HG02970 (cell line): ENCODE measurements around the gene USP9X.
"Not testable (repeated sequence)": the region's sequence is repeated elsewhere in the genome, so short reads cannot be mapped to it uniquely, and the experiment has no call there.

Experiments used
- ATAC-seq: cut with Tn5 transposase; IDR thresholded peaks from one replicate; pipeline ENCODE4 v1.9.1; 2021; ENCODE audit warnings: mild to moderate bottlenecking, moderate library complexity, moderate number of reproducible peaks; ENCODE audit not compliant: unreplicated experiment, low FRiP score

The USP9X gene

DNA sequence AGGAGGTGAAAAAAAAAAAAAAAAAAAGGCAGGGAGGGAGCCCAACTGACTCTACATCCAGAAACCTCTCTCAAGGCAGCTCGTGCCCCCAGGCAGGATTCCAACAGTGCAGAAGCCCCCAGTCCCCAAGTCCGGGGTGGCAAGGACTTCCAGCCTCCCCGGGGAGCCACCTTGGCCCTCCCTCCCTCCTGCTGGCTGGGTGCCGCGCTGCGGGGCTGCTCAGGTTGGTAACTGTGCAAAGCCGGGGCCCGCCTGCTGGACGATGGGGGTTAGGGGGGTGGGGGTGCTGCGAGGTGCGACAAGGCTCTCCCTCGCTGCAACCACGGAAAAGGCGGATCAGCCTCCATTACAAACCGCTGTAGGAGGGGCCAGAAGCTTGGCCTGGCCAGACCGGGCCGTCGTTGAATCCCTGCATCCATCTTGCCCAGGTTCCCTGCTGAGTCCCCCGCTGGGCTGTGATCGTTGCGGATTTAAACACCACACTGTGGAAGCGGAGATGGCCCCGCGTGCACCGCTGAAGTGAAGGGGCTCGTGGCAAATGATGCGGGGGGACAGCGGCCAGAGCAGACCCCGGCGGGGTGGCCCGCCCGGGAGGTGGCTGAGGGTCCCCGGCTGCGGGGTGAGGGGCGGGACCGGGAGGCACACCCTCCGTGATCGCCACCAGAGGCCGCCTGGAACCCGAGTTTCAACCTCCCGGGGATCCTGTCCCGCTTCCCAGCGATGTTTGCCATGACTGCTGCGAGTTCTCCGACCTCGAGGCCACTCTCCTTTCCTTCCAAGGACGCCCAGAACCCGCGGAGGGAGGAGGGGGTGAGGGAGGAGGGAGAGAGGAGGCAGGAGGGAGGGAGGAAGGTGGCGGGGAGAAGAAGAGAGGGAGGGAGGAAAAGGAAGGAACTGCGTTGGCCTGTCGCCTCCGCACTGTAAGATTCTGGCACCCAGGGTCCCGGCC is 190.7 kb downstream of the USP9X start:
- no peak for ATAC-seq

DNA sequence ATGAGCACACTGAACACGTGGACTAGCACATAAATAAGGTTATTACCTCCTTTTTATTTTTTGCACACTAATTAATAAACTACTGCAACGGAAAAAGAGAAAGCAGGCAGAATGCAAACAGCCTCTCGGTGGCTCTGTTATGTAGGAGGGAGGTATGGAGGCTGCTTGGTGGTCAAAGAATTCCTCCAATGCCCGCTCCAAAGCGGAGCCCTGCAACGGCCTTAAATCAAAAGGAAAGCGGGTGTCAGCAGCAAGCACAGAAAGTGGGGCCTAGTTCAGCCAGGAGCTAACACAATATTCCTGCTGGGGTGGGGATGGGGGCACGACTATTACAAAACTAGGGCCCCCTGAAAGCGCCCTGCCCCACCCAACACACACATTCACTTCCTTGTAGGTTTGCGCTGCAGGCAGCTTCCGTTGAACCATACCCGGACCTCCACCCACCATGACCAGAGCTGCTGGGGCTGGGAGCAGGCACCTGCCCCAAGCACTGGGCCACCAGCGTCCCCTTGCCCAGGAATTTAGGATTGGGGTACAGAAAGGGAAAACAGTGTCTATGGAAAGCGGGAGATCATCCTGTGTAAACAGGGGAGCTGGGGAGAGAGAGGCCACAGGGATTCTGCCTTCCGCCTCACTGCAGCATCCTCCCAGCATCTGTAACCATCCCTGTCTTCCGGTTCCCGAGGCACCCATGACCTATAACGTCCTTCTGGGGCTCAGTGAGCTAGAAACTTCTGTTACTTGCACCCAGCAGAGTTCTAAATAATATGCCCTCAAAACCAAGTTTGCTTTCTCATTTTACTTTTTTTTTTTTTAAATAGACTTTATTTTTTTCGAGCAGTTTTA is 191.6 kb downstream of the USP9X start:
- ATAC-seq, result no peak

DNA sequence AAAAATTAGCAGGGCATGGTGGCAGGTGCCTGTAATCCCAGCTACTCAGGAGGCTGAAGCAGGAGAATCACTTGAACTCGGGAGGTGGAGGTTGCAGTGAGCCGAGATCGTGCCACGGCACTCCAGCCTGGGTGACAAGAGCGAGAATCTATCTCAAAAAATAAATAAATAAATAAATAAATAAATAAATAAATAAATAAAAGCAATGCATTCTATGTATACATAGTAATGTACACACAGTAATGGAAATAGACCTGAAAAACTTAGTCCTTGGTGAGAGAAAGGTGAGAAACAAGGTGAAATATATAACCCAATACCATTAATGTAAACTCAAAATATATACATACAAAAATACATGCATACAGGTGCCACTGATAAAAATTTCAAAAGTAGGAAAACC is 197.1 kb downstream of the USP9X start:
- ATAC-seq, result not testable (repeated sequence)

DNA sequence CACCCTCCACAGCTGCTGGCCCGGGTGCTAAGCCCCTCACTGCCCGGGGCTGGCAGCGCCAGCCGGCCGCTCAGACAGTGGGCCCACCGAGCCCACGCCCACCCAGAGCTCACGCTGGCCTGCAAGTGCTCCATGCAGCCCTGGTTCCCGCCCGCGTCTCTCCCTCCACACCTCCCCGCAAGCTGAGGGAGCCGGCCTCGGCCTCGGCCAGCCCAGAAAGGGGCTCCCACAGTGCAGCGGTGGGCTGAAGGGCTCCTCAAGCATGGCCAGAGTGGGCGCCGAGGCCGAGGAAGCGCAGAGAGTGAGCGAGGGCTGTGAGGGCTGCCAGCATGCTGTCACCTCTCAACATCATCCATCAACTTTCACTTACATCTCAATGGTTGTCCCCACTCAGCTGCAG is 200.7 kb downstream of the USP9X start:
- not testable (repeated sequence) for ATAC-seq
